H1 (cell line): ENCODE data around the gene DCUN1D4. TPM values are rescaled to one million over a fixed set of nuclear protein-coding genes. Genes with fewer than 3 reads are reported as not detected.

Experiments used
- CTCF ChIA-PET: fragments of 300-600 bp; sonication (Branson Sonifier 250); formaldehyde crosslinking; loops from one replicate; lab custom pipeline; 2021; ENCODE audit not compliant: partially characterized antibody; lab: Charles Lee
- POLR2A ChIA-PET: fragments of 300-600 bp; sonication (Branson Sonifier 250); formaldehyde crosslinking; loops from one replicate; lab custom pipeline; 2021; ENCODE audit warnings: inconsistent platforms; ENCODE audit not compliant: partially characterized antibody; lab: Charles Lee
- DNase-seq, 2 experiments: peaks; one replicate each; pipeline versions ENCODE4 v3.0.0 to v3.0.0-alpha.2; 2010 to 2022; ENCODE audit warnings: low spot score in 2 of 2, low read depth in 1 of 2, mixed read lengths in 1 of 2
- FAIRE-seq: peaks from 2 replicates; lab custom pipeline; 2011; peaks lifted over from hg19 to GRCh38; lab: Jason Lieb, UNC
- H2AFZ ChIP-seq: 2 replicates; pipeline ENCODE4 v1.8.1; 2012; ENCODE audit warnings: low read length, inconsistent platforms
- H2AK5ac ChIP-seq: 2 replicates; pipeline ENCODE4 v1.6.1; 2013; ENCODE audit warnings: low read depth, low read length
- H2BK120ac ChIP-seq: replicated peaks from 2 replicates; pipeline ENCODE3; 2013; ENCODE audit warnings: low read depth, low read length, inconsistent platforms
- H2BK12ac ChIP-seq: 2 replicates; pipeline ENCODE4 v1.6.1; 2013; ENCODE audit warnings: low read depth, low read length
- H2BK15ac ChIP-seq: 2 replicates; pipeline ENCODE4 v1.6.1; 2013; ENCODE audit warnings: low read length
- H2BK20ac ChIP-seq: 2 replicates; pipeline ENCODE4 v1.6.1; 2013; ENCODE audit warnings: low read length
- H2BK5ac ChIP-seq: 2 replicates; pipeline ENCODE4 v1.6.1; 2013; ENCODE audit warnings: low read depth, low read length
- H3K14ac ChIP-seq: 2 replicates; pipeline ENCODE4 v1.6.1; 2013; ENCODE audit warnings: inconsistent platforms; ENCODE audit not compliant: insufficient read length
- H3K18ac ChIP-seq: 2 replicates; pipeline ENCODE4 v1.6.1; 2013; ENCODE audit warnings: low read length; ENCODE audit errors: extremely low read depth
- H3K23ac ChIP-seq: 2 replicates; pipeline ENCODE4 v1.6.1; 2013; ENCODE audit warnings: inconsistent platforms; ENCODE audit not compliant: insufficient read length
- H3K23me2 ChIP-seq: 2 replicates; pipeline ENCODE4 v1.6.1; 2013; ENCODE audit warnings: low read depth, low read length
- H3K27ac ChIP-seq: 2 replicates; pipeline ENCODE4 v1.6.1; 2011; ENCODE audit warnings: low read depth, low read length, inconsistent platforms
- H3K27me3 ChIP-seq, 4 experiments: replicated peaks in 1 of 4; 1 replicate in 1 of 4; 2 replicates in 3 of 4; pipeline versions ENCODE4 v1.6.1 to v1.8.1; 2011 to 2013; ENCODE audit warnings: low read length in 3 of 4, mild to moderate bottlenecking in 3 of 4, inconsistent platforms in 2 of 4, mixed read lengths in 2 of 4, moderate library complexity in 1 of 4; ENCODE audit not compliant: control insufficient read depth in 3 of 4, insufficient read depth in 3 of 4; ENCODE audit errors: extremely low read depth in 1 of 4
- H3K36me3 ChIP-seq, 4 experiments: 2 replicates each; pipeline versions ENCODE4 v1.6.1 to v1.8.1; 2011 to 2013; ENCODE audit warnings: mild to moderate bottlenecking in 4 of 4, low read length in 3 of 4, moderate library complexity in 2 of 4, control low read depth in 1 of 4, inconsistent platforms in 1 of 4; ENCODE audit not compliant: insufficient read depth in 4 of 4, control insufficient read depth in 2 of 4
- H3K4ac ChIP-seq: replicated peaks from 2 replicates; pipeline ENCODE3; 2013; ENCODE audit warnings: low read length, low read depth, mixed read lengths, inconsistent platforms; ENCODE audit not compliant: insufficient read length
- H3K4me1 ChIP-seq, 4 experiments: replicated peaks in 1 of 4; 1 replicate in 1 of 4; 2 replicates in 3 of 4; pipeline versions ENCODE4 v1.6.1 to v1.8.1; 2011 to 2013; ENCODE audit warnings: low read length in 3 of 4, inconsistent platforms in 2 of 4, mixed read lengths in 1 of 4; ENCODE audit not compliant: insufficient read depth in 4 of 4, control insufficient read depth in 3 of 4
- H3K4me2 ChIP-seq, 2 experiments: 2 replicates each; pipeline versions ENCODE4 v1.6.1 to v1.8.1; 2011 to 2013; ENCODE audit warnings: low read depth in 2 of 2, low read length in 2 of 2, control low read depth in 1 of 2, inconsistent platforms in 1 of 2, mild to moderate bottlenecking in 1 of 2; ENCODE audit not compliant: insufficient read depth in 1 of 2
- H3K4me3 ChIP-seq, 4 experiments: fragments of 200-600, 300-600 bp in 1 of 4; sonication (generic), shearing (Covaris generic), sonication (Bioruptor Twin) in 1 of 4; 2 replicates each; pipeline versions ENCODE4 v1.5.1 to v1.8.1; 2011 to 2016; ENCODE audit warnings: low read length in 4 of 4, low read depth in 3 of 4, control low read depth in 2 of 4, inconsistent platforms in 2 of 4, mild to moderate bottlenecking in 2 of 4, mixed read lengths in 1 of 4, moderate library complexity in 1 of 4; ENCODE audit not compliant: insufficient read depth in 2 of 4; ENCODE audit errors: extremely low read depth in 1 of 4
- H3K56ac ChIP-seq: replicated peaks from 2 replicates; pipeline ENCODE3; 2013; ENCODE audit warnings: low read depth, mild to moderate bottlenecking, mixed read lengths, low read length, inconsistent platforms; ENCODE audit not compliant: insufficient read length
- H3K79me1 ChIP-seq: 2 replicates; pipeline ENCODE4 v1.6.1; 2013; ENCODE audit warnings: low read depth, low read length, control low read depth
- H3K79me2 ChIP-seq, 2 experiments: 2 replicates each; pipeline versions ENCODE4 v1.6.1 to v1.8.1; 2012 to 2013; ENCODE audit warnings: low read length in 2 of 2, mild to moderate bottlenecking in 2 of 2, inconsistent platforms in 1 of 2; ENCODE audit not compliant: insufficient read depth in 2 of 2, control insufficient read depth in 1 of 2
- H3K9ac ChIP-seq, 4 experiments: replicated peaks in 1 of 4; 1 replicate in 1 of 4; 2 replicates in 3 of 4; pipeline versions ENCODE4 v1.6.1 to v1.8.1; 2011 to 2013; ENCODE audit warnings: low read depth in 3 of 4, low read length in 3 of 4, control low read depth in 2 of 4, mild to moderate bottlenecking in 2 of 4, moderate library complexity in 2 of 4, inconsistent platforms in 1 of 4; ENCODE audit errors: extremely low read depth in 1 of 4
- H3K9me3 ChIP-seq, 2 experiments: 2 replicates each; pipeline versions ENCODE4 v1.6.1 to v1.8.1; 2012 to 2013; ENCODE audit warnings: mild to moderate bottlenecking in 2 of 2, moderate library complexity in 2 of 2, control low read depth in 1 of 2, inconsistent platforms in 1 of 2, low read depth in 1 of 2, low read length in 1 of 2, mixed read lengths in 1 of 2; ENCODE audit not compliant: insufficient read depth in 2 of 2
- H4K20me1 ChIP-seq, 2 experiments: replicated peaks in 1 of 2; 2 replicates each; pipeline versions ENCODE3 to v1.8.1; 2011 to 2013; ENCODE audit warnings: inconsistent platforms in 2 of 2, low read length in 2 of 2, mild to moderate bottlenecking in 1 of 2; ENCODE audit not compliant: insufficient read depth in 2 of 2, control insufficient read depth in 1 of 2
- H4K5ac ChIP-seq: 2 replicates; pipeline ENCODE4 v1.6.1; 2013; ENCODE audit warnings: low read length, low read depth, mixed read lengths, inconsistent platforms; ENCODE audit not compliant: insufficient read length
- H4K8ac ChIP-seq: 2 replicates; pipeline ENCODE4 v1.8.0; 2013; ENCODE audit warnings: mild to moderate bottlenecking, moderate library complexity, low read length, inconsistent platforms; ENCODE audit not compliant: insufficient read depth; ENCODE audit errors: extremely low read depth
- H4K91ac ChIP-seq: replicated peaks from 2 replicates; pipeline ENCODE3; 2013; ENCODE audit warnings: low read length, mixed read lengths, inconsistent platforms; ENCODE audit not compliant: insufficient read length
- BACH1 ChIP-seq: IDR thresholded peaks from 2 replicates; pipeline ENCODE4 v1.6.1; 2012; ENCODE audit warnings: low read length, improper control_type of control experiment
- CHD2 ChIP-seq: IDR thresholded peaks from 2 replicates; pipeline ENCODE4 v1.6.1; 2012; ENCODE audit warnings: low read length, improper control_type of control experiment
- CREB1 ChIP-seq: IDR thresholded peaks from 2 replicates; pipeline ENCODE4 v1.6.1; 2012; ENCODE audit warnings: inconsistent platforms
- GABPA ChIP-seq: IDR thresholded peaks from 2 replicates; pipeline ENCODE4 v1.6.1; 2011; ENCODE audit warnings: mild to moderate bottlenecking, low read length, moderate library complexity, borderline replicate concordance; ENCODE audit not compliant: insufficient read depth
- JUND ChIP-seq: IDR thresholded peaks from 2 replicates; pipeline ENCODE4 v1.6.1; 2011; ENCODE audit warnings: mild to moderate bottlenecking, improper control_type of control experiment, low read length
- MAFK ChIP-seq: IDR thresholded peaks from 2 replicates; pipeline ENCODE4 v1.6.1; 2012; ENCODE audit warnings: low read depth, mild to moderate bottlenecking, improper control_type of control experiment, low read length
- NANOG ChIP-seq: IDR thresholded peaks from 2 replicates; pipeline ENCODE4 v1.6.1; 2011; ENCODE audit warnings: low read length, low read depth, mild to moderate bottlenecking, inconsistent platforms; ENCODE audit not compliant: insufficient read depth, poor library complexity, severe bottlenecking
- RAD21 ChIP-seq, 2 experiments: IDR thresholded peaks in 1 of 2; conservative IDR thresholded peaks in 1 of 2; 2 replicates each; pipeline ENCODE4 v1.6.1; 2011; ENCODE audit warnings: low read depth in 2 of 2, low read length in 2 of 2, improper control_type of control experiment in 1 of 2, inconsistent platforms in 1 of 2, mild to moderate bottlenecking in 1 of 2, moderate library complexity in 1 of 2
- SP4 ChIP-seq: IDR thresholded peaks from 2 replicates; pipeline ENCODE4 v1.6.1; 2012; ENCODE audit warnings: low read length, inconsistent platforms
- TAF7 ChIP-seq: optimal IDR thresholded peaks from 2 replicates; pipeline ENCODE3; 2011; ENCODE audit warnings: low read depth, mild to moderate bottlenecking, inconsistent platforms, low read length, moderate library complexity, borderline replicate concordance
- WGBS, 2 experiments: shearing (Covaris generic) in 1 of 2; methylation state at CpG; one replicate each; pipeline versions ENCODE4 v1.1.6 to v1.1.7; 2013 to 2015; ENCODE audit warnings: low lambda C conversion rate in 2 of 2, mixed read lengths in 2 of 2, inconsistent platforms in 1 of 2, low coverage in 1 of 2, missing lambda C conversion rate in 1 of 2; ENCODE audit not compliant: insufficient replicate concordance in 2 of 2, insufficient coverage in 1 of 2, insufficient read length in 1 of 2; ENCODE audit errors: extremely low coverage in 1 of 2, missing lambda C conversion rate in 1 of 2; 5-methylcytosine and 5-hydroxymethylcytosine counted together
- polyA plus RNA-seq, 7 experiments: library from polyadenylated mRNA; depleted of rRNA in 3 of 7; stranded (reverse) in 5 of 7; unstranded in 2 of 7; fragments of >200 nt in 5 of 7; fragments of 200-250 nt in 2 of 7; gene quantifications; 1 replicate in 5 of 7; 2 replicates in 1 of 7; 4 replicates in 1 of 7; pipeline versions ENCODE4 v1.2.1 to v1.2.3, GENCODE V29; 2011 to 2013; ENCODE audit warnings: missing spikeins in 2 of 7, mixed read lengths in 2 of 7
- total RNA-seq: library from RNA; stranded (reverse); fragmentation: NEBNext Ultra II Directional; extraction: Animal tissue kit (Norgen Biotek cat#: 25700); gene quantifications from 2 replicates; pipeline ENCODE4 v1.2.1, GENCODE V29; 2021

Gene DCUN1D4
- total and polyA plus RNA-seq, 2 of the 8 experiments (the other 6 are each of a cell fraction or from before 2014, with no cell fraction given) = 22.9 to 55.9 TPM

DNA sequence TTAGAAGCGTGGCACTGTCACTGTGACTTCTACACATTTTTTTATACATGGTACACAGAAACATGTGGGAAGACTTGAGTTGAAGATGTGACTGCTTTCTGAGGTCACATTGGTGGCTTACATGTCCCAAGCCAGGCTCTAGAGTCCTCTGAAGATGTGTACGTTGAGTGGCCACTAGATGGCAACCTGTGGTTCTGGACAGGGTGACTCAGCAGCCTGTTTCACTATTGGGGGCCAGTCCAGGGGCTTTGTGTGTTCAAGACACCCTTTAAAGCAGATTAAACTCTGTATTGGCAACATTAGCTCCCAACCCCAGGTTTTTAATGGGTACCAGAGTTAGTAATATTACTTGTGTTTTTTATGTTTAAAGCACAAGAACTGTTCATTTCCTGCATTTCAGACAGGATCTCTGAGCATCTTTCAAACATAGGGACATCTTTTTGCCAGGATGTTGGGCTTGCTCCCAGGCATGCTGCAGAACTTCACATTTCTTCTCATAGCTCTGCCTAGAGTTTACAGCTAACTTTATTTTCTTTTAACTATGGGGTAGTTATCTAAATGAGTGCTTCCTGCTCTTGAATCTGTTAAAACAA is 53.0 kb downstream of the DCUN1D4 start:
- DNase-seq = peak in 1 of 2 experiments; percentile 62
- H4K91ac ChIP-seq = no peak overlapping the region
- H3K4ac ChIP-seq = no peak overlapping the region
- no peak overlapping the region for H2BK15ac ChIP-seq
- H3K9ac ChIP-seq = no peak overlapping the region
- no peak overlapping the region for H2BK12ac ChIP-seq
- 0 out of 2 replicates have a peak overlapping the region, but pooled peaks have one; percentile 8 for H3K27ac ChIP-seq
- no peaks in the 10 kb centered on the region for H3K79me2 ChIP-seq
- H3K4me3 ChIP-seq = no peak overlapping the region
- WGBS, 2 experiments = 17% methylated on average over 2 of the region's 2 CpGs; no CpG with 5 or more reads in 1 of the 2 experiments
- H3K18ac ChIP-seq = no peak overlapping the region
- FAIRE-seq = peak; percentile 92
- no peaks in the 10 kb centered on the region for H3K27me3 ChIP-seq
- H3K79me1 ChIP-seq = no peaks in the 10 kb centered on the region
- H3K14ac ChIP-seq = no peak overlapping the region
- H2AFZ ChIP-seq = no peak overlapping the region
- H4K5ac ChIP-seq = no peak overlapping the region
- H3K56ac ChIP-seq = no peak overlapping the region
- H2BK20ac ChIP-seq = no peak overlapping the region
- no peak overlapping the region for H3K4me2 ChIP-seq
- CTCF ChIA-PET = interaction anchor here (0.7 to 3.3 kb wide), 26 partner anchors 9 to 1626 kb away, joined by 3 to 21 read pairs (median 4); partner anchors contain the start of gene LRRC66
- H4K20me1 ChIP-seq = no peaks in the 10 kb centered on the region
- no peak overlapping the region for H2BK120ac ChIP-seq
- no peaks in the 10 kb centered on the region for H3K23me2 ChIP-seq
- H2BK5ac ChIP-seq = no peak overlapping the region
- no peaks in the 10 kb centered on the region for H3K4me1 ChIP-seq
- H4K8ac ChIP-seq = no peak overlapping the region
- no peak overlapping the region for H2AK5ac ChIP-seq
- no peak overlapping the region for H3K23ac ChIP-seq
- H3K36me3 ChIP-seq = peaks cover 3 to 37% (median 9%) of the 10 kb centered on the region in 4 experiments; a peak in 7 of 8 replicates
- POLR2A ChIA-PET = interaction anchor here (1.1 kb wide), 1 partner anchor 24 kb away, joined by 5 read pairs; no protein-coding TSS in a partner anchor
- H3K9me3 ChIP-seq = no peaks in the 10 kb centered on the region
- no peak for TF ChIP-seq CHD2
- TF ChIP-seq JUND = peak; percentile 89
- TF ChIP-seq NANOG = no peak
- TF ChIP-seq MAFK = peak; percentile 95
- TF ChIP-seq TAF7 = no peak
- peak; percentile 98 for TF ChIP-seq BACH1
- no peak for TF ChIP-seq GABPA
- TF ChIP-seq SP4 = no peak
- peak; percentile 56 to 67 for TF ChIP-seq RAD21 (IDR thresholded peaks at IDR 0.05 in 1 of 2, conservative IDR thresholded peaks at IDR 0.05 in 1 of 2; ENCODE audit: low read depth in 2 of 2, low read length in 2 of 2)
- TF ChIP-seq CREB1 = 0 out of 2 replicates have a peak, but pooled peaks have one; percentile 9
